WTC11 (cell line): ENCODE measurements around the gene UNC5A. TPM values are rescaled to one million over a fixed set of nuclear protein-coding genes. Genes with fewer than 3 reads are reported as not detected.
A peak's percentile ranks its signal among the peaks of the same experiment; 100 is the strongest.

Experiments
- ATAC-seq: fragments of 200-7000 bp; cut with Tn5 transposase; 2 replicates; pipeline ENCODE4 v1.10.0; 2021; ENCODE audit warnings: mild to moderate bottlenecking, moderate library complexity
- CTCF ChIA-PET: fragments of 300-600 bp; sonication (Branson Sonifier 250); formaldehyde crosslinking; loops from one replicate; lab custom pipeline; 2021; ENCODE audit warnings: antibody characterized with exemption; lab: Charles Lee
- POLR2A ChIA-PET: fragments of 350-600 bp; sonication (Branson Sonifier 250); formaldehyde crosslinking; loops from one replicate; lab custom pipeline; 2021; ENCODE audit warnings: antibody characterized with exemption; lab: Charles Lee
- DNase-seq: peaks from one replicate; pipeline ENCODE4 v3.0.0; 2021; ENCODE audit warnings: low spot score
- H3K27ac Mint-ChIP-seq: 2 replicates; pipeline ENCODE4 v1.8.0; 2021; ENCODE audit warnings: mixed read lengths
- H3K27me3 Mint-ChIP-seq: 2 replicates; pipeline ENCODE4 v1.8.0; 2021; ENCODE audit warnings: low read depth, mild to moderate bottlenecking, moderate library complexity, mixed read lengths
- H3K36me3 Mint-ChIP-seq: 2 replicates; pipeline ENCODE4 v1.8.0; 2021; ENCODE audit warnings: mixed read lengths
- H3K4me1 Mint-ChIP-seq: 2 replicates; pipeline ENCODE4 v1.8.0; 2022; ENCODE audit warnings: mixed read lengths
- H3K4me3 Mint-ChIP-seq: 2 replicates; pipeline ENCODE4 v1.8.0; 2021; ENCODE audit warnings: mild to moderate bottlenecking, moderate library complexity, mixed read lengths
- H3K9me3 Mint-ChIP-seq: 2 replicates; pipeline ENCODE4 v1.8.0; 2021; ENCODE audit warnings: mixed read lengths
- ATF1 ChIP-seq: sonication (generic); formaldehyde crosslinking; IDR thresholded peaks from 2 replicates; pipeline ENCODE4 v1.8.1; 2023; ENCODE audit warnings: mild to moderate bottlenecking, moderate library complexity, missing genetic modification reagents
- E2F4 ChIP-seq: sonication (generic); formaldehyde crosslinking; IDR thresholded peaks from 2 replicates; pipeline ENCODE4 v1.8.1; 2022; ENCODE audit warnings: low read depth, mild to moderate bottlenecking, moderate library complexity, missing genetic modification reagents, borderline replicate concordance
- E2F5 ChIP-seq: sonication (generic); formaldehyde crosslinking; IDR thresholded peaks from 2 replicates; pipeline ENCODE4 v1.8.1; 2022; ENCODE audit warnings: mild to moderate bottlenecking, moderate library complexity, missing genetic modification reagents
- EMX1 ChIP-seq: fragments of 250-450 bp; sonication (Bioruptor Pico); IDR thresholded peaks from 2 replicates; pipeline ENCODE4 v1.8.0; 2021; ENCODE audit warnings: mild to moderate bottlenecking
- MYBL2 ChIP-seq: sonication (generic); formaldehyde crosslinking; IDR thresholded peaks from 2 replicates; pipeline ENCODE4 v1.8.1; 2023; ENCODE audit warnings: mild to moderate bottlenecking, moderate library complexity, missing genetic modification reagents
- NFE2L1 ChIP-seq: sonication (generic); formaldehyde crosslinking; IDR thresholded peaks from 2 replicates; pipeline ENCODE4 v1.8.1; 2023; ENCODE audit warnings: missing genetic modification reagents
- NFYB ChIP-seq: sonication (generic); formaldehyde crosslinking; conservative IDR thresholded peaks from 2 replicates; pipeline ENCODE4 v1.8.0; 2022; ENCODE audit warnings: low read depth, missing genetic modification reagents
- TEAD4 ChIP-seq: sonication (generic); formaldehyde crosslinking; IDR thresholded peaks from 2 replicates; pipeline ENCODE4 v1.8.0; 2022; ENCODE audit warnings: mild to moderate bottlenecking, missing genetic modification reagents
- USF1 ChIP-seq: sonication (generic); formaldehyde crosslinking; IDR thresholded peaks from 2 replicates; pipeline ENCODE4 v1.8.0; 2022; ENCODE audit warnings: mild to moderate bottlenecking, missing genetic modification reagents
- ZNF121 ChIP-seq: sonication (generic); formaldehyde crosslinking; IDR thresholded peaks from 2 replicates; pipeline ENCODE4 v1.8.0; 2023; ENCODE audit warnings: missing genetic modification reagents
- ZNF138 ChIP-seq: sonication (generic); formaldehyde crosslinking; conservative IDR thresholded peaks from 2 replicates; pipeline ENCODE4 v1.8.1; 2022; ENCODE audit warnings: mild to moderate bottlenecking, moderate library complexity, missing genetic modification reagents
- ZNF396 ChIP-seq: fragments of 250-450 bp; sonication (Bioruptor Pico); IDR thresholded peaks from 2 replicates; pipeline ENCODE4 v1.8.0; 2021; ENCODE audit warnings: mild to moderate bottlenecking, moderate library complexity, borderline replicate concordance
- total RNA-seq: library from RNA; stranded (reverse); gene quantifications from 3 replicates; pipeline ENCODE4 v1.2.3, GENCODE V29; 2021
- TF ChIP-seq, protein P1 (sequence below): sonication (generic); formaldehyde crosslinking; IDR thresholded peaks from 2 replicates; pipeline ENCODE4 v1.8.1; 2022; ENCODE audit warnings: low read depth, missing genetic modification reagents, borderline replicate concordance
- TF ChIP-seq, protein P2 (sequence below): sonication (generic); formaldehyde crosslinking; IDR thresholded peaks from 2 replicates; pipeline ENCODE4 v1.8.0; 2022; ENCODE audit warnings: mild to moderate bottlenecking, missing genetic modification reagents
- TF ChIP-seq, protein P3 (sequence below): sonication (generic); formaldehyde crosslinking; IDR thresholded peaks from 2 replicates; pipeline ENCODE4 v1.8.0; 2023; ENCODE audit warnings: missing genetic modification reagents, mild to moderate bottlenecking, borderline replicate concordance
- TF ChIP-seq, protein P4 (sequence below): sonication (generic); formaldehyde crosslinking; IDR thresholded peaks from 2 replicates; pipeline ENCODE4 v1.8.1; 2023; ENCODE audit warnings: mild to moderate bottlenecking, missing genetic modification reagents, borderline replicate concordance

UNC5A gene
- total RNA-seq, 1 experiment from 2014 or later, result 10.2 TPM

GRCh38 chr5:176878463-176878862 lies 68.1 kb downstream of the UNC5A start:
- CTCF ChIA-PET, result interaction anchor here (0.9 to 3.0 kb wide), 8 partner anchors 8 to 220 kb away, joined by 3 to 16 read pairs (median 5); no protein-coding TSS in a partner anchor
- POLR2A ChIA-PET, result no interaction called here
- TF ChIP-seq E2F4 (CRISPR knock-in tag) (no peak), E2F5 (CRISPR knock-in tag) (no peak), MYBL2 (CRISPR knock-in tag) (no peak), NFYB (CRISPR knock-in tag) (no peak), EMX1 (no peak), NFE2L1 (CRISPR knock-in tag) (no peak), ZNF138 (no peak), ATF1 (no peak), ZNF396 (CRISPR knock-in tag) (no peak), USF1 (CRISPR knock-in tag) (no peak), ZNF121 (no peak), TEAD4 (CRISPR knock-in tag) (no peak)
- TF ChIP-seq, protein P1, sequence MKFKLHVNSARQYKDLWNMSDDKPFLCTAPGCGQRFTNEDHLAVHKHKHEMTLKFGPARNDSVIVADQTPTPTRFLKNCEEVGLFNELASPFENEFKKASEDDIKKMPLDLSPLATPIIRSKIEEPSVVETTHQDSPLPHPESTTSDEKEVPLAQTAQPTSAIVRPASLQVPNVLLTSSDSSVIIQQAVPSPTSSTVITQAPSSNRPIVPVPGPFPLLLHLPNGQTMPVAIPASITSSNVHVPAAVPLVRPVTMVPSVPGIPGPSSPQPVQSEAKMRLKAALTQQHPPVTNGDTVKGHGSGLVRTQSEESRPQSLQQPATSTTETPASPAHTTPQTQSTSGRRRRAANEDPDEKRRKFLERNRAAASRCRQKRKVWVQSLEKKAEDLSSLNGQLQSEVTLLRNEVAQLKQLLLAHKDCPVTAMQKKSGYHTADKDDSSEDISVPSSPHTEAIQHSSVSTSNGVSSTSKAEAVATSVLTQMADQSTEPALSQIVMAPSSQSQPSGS (CRISPR knock-in tag), result no peak
- TF ChIP-seq, protein P2, sequence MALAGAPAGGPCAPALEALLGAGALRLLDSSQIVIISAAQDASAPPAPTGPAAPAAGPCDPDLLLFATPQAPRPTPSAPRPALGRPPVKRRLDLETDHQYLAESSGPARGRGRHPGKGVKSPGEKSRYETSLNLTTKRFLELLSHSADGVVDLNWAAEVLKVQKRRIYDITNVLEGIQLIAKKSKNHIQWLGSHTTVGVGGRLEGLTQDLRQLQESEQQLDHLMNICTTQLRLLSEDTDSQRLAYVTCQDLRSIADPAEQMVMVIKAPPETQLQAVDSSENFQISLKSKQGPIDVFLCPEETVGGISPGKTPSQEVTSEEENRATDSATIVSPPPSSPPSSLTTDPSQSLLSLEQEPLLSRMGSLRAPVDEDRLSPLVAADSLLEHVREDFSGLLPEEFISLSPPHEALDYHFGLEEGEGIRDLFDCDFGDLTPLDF, result no peak
- TF ChIP-seq, protein P3, sequence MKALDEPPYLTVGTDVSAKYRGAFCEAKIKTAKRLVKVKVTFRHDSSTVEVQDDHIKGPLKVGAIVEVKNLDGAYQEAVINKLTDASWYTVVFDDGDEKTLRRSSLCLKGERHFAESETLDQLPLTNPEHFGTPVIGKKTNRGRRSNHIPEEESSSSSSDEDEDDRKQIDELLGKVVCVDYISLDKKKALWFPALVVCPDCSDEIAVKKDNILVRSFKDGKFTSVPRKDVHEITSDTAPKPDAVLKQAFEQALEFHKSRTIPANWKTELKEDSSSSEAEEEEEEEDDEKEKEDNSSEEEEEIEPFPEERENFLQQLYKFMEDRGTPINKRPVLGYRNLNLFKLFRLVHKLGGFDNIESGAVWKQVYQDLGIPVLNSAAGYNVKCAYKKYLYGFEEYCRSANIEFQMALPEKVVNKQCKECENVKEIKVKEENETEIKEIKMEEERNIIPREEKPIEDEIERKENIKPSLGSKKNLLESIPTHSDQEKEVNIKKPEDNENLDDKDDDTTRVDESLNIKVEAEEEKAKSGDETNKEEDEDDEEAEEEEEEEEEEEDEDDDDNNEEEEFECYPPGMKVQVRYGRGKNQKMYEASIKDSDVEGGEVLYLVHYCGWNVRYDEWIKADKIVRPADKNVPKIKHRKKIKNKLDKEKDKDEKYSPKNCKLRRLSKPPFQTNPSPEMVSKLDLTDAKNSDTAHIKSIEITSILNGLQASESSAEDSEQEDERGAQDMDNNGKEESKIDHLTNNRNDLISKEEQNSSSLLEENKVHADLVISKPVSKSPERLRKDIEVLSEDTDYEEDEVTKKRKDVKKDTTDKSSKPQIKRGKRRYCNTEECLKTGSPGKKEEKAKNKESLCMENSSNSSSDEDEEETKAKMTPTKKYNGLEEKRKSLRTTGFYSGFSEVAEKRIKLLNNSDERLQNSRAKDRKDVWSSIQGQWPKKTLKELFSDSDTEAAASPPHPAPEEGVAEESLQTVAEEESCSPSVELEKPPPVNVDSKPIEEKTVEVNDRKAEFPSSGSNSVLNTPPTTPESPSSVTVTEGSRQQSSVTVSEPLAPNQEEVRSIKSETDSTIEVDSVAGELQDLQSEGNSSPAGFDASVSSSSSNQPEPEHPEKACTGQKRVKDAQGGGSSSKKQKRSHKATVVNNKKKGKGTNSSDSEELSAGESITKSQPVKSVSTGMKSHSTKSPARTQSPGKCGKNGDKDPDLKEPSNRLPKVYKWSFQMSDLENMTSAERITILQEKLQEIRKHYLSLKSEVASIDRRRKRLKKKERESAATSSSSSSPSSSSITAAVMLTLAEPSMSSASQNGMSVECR (CRISPR knock-in tag), result no peak
- TF ChIP-seq, protein P4, sequence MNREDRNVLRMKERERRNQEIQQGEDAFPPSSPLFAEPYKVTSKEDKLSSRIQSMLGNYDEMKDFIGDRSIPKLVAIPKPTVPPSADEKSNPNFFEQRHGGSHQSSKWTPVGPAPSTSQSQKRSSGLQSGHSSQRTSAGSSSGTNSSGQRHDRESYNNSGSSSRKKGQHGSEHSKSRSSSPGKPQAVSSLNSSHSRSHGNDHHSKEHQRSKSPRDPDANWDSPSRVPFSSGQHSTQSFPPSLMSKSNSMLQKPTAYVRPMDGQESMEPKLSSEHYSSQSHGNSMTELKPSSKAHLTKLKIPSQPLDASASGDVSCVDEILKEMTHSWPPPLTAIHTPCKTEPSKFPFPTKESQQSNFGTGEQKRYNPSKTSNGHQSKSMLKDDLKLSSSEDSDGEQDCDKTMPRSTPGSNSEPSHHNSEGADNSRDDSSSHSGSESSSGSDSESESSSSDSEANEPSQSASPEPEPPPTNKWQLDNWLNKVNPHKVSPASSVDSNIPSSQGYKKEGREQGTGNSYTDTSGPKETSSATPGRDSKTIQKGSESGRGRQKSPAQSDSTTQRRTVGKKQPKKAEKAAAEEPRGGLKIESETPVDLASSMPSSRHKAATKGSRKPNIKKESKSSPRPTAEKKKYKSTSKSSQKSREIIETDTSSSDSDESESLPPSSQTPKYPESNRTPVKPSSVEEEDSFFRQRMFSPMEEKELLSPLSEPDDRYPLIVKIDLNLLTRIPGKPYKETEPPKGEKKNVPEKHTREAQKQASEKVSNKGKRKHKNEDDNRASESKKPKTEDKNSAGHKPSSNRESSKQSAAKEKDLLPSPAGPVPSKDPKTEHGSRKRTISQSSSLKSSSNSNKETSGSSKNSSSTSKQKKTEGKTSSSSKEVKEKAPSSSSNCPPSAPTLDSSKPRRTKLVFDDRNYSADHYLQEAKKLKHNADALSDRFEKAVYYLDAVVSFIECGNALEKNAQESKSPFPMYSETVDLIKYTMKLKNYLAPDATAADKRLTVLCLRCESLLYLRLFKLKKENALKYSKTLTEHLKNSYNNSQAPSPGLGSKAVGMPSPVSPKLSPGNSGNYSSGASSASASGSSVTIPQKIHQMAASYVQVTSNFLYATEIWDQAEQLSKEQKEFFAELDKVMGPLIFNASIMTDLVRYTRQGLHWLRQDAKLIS (CRISPR knock-in tag), result no peak
- ATAC-seq, result no peak
- Mint-ChIP-seq H3K4me3 (no peak overlapping the region), H3K27me3 (no peaks in the 10 kb centered on the region), H3K36me3 (no peaks in the 10 kb centered on the region), H3K27ac (peak overlapping the region; percentile 11; the same call in 1 of the 2 replicates), H3K4me1 (no peaks in the 10 kb centered on the region), H3K9me3 (no peaks in the 10 kb centered on the region)
- no peak for DNase-seq
